NCI-H2196 treated with DMSO at 0.1 percent for 48 hours (cell line): ENCODE results near the gene RASEF.
"Not testable (repeated sequence)": the region's sequence is repeated elsewhere in the genome, so short reads cannot be mapped to it uniquely, and the experiment has no call there.

ENCODE experiments used
- DNase-seq: peaks from one replicate; lab custom pipeline; 2025; ENCODE audit not compliant: unreplicated experiment; lab: John Stamatoyannopoulos, UW

RASEF gene

DNA sequence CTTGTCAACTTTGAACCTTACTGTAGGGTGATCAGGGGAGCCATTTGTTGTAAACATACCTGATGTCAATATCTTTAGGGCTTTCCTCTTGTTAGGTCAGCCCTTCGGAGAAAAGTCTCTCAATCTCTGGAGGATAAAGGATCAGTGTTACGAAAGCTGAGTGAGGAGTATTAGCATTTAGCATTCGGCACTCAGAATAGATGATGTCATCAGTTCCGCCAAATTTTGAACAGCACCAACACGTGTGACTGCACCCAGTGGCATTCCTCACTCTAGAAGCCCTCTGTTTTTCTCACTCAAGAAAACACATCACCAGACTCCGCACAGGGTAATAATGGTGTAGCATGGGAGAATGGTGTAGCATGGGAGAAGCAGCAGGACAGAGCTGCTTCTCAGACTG lies 87.8 kb downstream of the RASEF start:
- no peak for DNase-seq

DNA sequence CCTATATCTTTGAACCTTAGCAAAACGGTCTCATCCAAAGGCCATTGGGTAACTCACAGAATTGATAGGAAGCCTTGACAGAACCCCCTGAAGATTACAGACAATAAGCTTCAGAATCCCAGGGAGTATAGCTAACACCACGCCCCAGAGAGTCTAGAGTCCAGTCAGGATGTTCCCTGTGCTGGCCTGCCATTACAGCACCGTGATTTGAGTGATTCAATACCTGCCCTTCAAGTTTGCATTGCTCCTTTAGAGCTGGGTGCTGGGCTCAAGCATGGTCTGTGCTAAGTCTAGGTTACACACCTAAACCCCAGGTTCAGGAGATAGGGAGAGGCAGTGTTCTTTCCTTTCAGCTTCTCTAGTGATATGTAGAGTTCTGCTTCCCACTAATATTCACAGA lies 90.5 kb downstream of the RASEF start:
- DNase-seq: no peak

DNA sequence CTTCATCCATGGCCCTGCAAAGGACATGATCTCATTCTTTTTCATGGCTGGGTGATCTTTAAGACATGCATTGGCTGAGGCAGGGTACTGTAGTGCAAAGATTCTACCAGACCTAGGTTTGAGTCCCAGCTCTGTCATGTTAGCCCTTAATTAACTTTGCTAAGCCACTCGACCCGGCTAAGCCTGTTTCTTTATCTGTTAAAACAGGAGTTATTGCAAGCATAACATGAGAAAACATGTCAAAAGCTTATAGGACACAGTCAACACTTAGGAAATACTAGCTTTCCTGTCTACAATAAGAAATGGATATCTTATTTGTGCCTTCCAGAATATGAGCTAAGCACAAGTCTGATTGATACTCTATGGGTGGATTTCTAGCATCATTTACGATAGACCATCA lies 92.6 kb downstream of the RASEF start:
- no peak for DNase-seq

DNA sequence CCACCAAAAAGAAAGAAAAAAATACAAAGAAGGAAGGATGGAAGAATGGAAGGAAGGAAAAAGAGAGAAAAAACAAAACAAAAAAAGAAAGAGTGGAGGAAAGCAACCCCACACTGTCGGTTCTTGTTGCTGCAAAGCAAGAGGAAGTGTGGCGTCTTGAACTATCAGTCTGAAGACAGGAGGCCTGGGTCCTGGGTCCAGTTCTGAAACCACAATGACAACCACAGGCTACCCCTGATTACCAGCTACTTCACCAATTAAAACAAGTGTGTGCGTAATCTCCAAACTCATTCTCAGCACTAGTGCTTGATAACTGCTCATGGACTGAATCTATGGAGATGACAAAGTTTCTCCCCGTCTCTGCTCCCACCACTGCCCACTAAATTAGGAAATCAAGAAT lies 93.7 kb downstream of the RASEF start:
- DNase-seq: no peak

DNA sequence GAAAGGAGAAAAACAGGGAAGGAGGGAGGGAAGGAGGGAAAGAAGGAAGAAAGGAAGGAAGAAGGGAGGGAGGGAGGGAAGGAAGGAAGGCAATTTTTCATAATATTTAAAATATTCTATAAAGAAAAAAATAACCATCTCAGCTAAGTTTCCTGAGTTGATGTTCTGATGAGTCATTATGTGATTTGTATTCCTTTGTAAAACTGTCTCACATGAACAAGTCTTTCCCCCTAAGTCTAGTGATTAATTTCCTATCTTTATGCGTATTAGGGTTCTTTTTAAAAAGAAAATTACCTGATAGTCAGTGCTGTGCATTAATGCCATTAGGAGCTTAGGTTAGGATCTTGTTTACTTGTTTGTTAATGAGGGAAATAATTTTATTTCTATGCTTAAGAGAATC lies 94.1 kb downstream of the RASEF start:
- no peak for DNase-seq

DNA sequence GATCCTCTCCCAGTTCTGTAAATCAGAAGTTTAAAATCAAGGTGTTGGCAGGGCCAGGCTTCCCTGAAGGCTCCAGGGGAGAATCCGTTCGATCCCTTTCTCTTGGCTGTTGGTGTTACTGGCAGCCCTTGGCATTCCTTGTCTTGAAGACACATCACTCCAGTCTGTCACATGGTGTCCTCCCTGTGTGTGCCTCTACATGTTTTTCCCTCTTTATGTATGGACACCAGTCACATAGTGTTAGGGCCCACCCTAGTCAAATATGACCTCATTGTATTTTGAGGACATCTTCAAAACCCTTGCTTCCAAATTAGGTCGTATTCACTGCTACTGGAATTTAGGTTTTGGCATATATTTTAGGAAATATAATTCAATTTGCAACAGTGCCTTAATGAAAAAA lies 94.6 kb downstream of the RASEF start:
- no peak for DNase-seq

DNA sequence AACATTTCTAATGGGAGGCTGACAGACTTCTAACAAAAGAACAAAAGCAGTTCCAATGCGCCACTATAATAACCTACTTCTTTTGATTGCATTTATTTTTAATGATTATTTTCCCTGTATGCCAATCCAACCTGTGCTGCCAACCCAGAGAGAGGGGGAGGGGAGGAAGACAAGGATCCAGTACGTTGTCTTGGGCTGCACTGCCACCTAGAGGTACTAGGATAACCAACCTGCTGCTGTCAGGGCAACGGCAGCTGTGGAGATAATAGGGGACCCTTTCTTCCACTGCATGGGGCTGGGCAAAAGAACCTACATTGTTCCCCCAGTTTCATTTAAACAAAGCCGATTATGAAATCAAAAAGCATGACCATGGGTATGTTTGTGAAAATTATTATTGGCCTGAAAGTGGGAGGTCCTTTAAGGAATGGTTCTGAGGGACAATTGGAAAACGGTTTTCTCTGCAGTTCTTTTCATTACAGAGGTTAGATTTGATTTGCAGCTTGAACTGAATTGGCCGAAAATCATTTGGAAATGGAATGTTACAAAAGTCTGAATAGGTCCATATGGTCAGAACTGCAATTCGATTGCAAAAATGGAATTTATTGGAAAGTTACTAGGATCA lies 101.3 kb downstream of the RASEF start:
- peak; percentile 77 for DNase-seq

DNA sequence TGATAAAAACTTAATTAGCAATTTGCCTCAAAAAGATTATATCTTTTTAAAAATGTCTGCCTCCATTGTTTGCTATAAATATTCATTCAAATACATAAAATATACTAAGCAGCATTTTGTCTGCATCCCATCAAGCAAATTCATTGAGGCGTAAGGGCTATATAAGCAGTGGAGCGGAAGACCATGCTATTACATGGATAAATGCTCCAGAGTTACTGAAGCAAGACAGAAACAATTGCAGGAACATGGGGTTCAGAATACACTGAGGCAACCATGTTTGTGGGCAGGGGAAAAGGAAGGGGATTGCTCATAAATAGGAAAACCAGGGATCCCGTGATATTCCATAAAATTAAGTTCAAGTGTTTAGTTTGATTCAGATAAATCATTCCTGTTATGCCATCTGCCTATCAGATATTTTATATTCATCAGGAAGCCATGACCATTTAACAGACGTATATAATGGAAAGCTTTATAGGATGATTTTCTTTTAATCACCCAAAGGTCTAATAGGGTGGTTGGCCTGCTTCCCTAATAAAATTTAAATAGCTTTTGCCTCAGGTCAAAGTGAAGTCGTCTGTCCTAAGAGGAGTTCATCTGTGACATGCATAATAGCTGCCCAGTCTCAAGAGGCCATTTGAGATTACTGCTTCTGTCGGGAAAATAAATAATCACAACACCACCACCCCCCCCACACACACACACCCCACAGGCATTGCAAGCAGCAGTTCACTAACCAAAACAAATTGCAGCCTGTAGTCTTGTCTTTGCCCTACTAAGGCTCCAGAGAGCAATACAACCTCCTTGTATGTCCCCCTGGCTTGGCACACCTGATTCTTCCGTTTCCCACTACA lies 105.2 kb downstream of the RASEF start:
- DNase-seq: no peak

DNA sequence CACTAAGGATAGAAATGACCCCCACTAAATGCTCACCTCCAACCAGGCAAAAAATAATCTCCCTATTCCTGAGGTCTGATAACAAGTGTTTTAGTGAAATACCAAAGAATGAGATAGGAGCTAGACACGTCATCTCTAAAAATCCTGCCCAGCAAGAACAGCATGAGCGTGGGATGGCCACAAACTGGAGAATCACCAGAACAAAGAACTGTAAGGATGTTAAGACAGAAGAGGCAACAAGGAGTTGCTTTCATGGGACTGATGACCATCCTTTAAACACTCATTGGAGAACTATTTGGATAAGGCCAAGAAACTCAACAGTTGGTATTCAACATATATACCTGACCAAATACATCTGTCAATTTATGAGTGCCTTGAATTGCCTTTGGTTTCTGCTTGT lies 113.7 kb downstream of the RASEF start:
- DNase-seq: no peak

DNA sequence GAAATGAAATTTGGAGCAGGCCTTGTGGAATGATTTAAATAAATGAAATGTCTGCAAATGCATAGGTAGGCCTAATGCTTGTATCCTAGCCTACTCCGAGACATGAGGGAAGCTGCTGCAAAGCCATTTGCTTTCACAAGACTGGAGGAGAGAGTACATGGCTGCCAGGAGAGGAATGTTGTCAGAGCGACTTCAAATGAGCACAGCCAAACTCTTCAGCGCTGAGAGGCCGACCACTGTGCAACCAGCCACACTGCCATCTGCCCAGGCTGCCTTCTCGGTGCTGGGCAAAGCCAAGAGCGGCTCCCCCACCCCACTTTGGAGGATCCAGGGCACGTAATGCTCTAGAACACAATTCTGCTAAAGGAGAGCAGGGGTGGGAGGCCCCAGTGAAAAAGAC lies 122.6 kb downstream of the RASEF start:
- DNase-seq: no peak

DNA sequence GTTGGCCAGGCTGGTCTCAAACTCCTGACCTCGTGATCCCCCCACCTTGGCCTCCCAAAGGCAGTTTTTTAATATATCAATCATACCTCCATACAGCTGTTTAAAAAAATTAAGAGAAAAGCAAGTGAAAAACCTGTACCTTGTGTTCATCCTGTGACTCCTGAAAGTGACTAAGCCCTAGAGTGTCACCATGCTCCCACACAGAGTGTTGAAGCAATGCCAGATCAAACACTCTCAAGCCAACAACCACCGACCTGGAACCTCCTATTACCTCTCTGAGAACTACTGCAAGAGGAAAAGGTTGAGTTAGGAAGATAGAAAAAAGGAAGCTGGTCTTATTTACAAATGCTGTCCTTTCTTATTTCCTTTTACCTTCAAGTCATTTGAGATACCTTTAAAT lies 123.5 kb downstream of the RASEF start:
- peak; percentile 20 for DNase-seq

DNA sequence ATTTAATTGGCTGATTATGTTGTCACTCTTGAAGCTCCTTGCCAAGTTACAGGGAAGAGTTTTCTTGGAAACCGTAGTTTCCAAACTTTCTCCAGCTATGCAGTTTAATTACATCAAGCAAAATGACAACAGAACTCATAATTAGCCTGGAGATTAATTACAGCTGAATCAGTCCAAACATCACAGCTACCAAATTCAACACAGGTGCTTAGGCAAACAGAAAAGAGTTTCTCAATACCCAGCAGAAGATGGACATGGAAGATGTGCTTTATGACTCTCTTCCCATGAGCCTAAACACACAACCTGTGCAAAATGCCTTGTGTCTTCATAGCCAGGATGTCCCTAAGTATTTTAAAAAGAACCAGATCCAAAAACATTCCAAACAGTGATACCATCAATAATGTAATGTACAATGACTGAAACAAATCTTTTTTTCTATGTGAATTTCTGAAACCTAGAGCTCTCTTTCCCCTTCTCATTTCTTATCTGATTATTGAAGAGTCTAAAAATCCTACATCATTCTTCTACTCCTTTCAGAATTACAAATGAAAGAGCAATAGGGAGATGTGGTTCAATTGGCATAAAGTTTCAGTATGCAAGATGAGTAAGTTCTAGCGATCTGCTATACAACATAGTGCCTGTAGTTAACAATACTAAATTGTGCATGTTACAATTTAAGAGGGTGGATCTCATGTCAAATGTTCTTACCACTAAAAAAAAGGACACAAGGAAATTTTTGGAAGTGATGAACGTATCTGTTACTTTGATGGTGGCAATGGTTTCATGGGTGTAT lies 124.3 kb downstream of the RASEF start:
- no peak for DNase-seq

DNA sequence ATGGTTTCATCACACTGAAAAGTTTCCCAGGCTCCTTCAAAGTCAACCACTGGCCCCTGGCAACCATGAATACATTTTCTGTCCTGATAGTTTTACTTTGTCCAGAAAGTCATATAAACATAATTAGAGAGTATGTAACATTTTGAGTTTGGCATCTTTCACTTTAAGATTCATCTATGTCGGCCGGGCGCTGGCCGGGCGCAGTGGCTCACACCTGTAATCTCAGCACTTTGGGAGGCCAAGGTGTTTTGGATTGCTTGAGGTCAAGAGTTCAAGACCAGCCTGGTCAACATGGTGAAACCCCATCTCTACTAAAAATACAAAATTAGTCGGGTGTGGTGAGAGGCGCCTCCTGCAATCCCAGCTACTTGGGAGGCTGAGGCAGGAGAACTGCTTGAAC lies 126.4 kb downstream of the RASEF start:
- not testable (repeated sequence) for DNase-seq

DNA sequence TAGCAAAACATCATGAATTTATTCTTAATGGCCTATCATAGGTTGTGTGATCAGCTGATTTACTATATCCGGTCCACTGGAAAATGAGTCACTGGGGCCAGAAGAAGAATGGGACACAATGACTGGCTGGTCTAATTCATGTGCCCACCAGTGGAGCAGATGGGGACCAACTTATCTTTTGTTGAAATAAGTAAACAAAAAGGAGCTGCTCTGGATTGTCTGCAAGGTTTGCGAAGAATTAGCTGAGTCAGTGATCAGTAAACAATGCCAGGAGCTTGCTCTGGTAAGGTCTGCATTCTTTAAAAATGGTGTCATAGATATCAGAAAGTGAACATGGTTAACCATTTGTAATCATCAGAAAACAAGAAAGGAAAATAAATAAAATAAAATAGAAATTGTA lies 128.0 kb downstream of the RASEF start:
- DNase-seq: peak; percentile 40

DNA sequence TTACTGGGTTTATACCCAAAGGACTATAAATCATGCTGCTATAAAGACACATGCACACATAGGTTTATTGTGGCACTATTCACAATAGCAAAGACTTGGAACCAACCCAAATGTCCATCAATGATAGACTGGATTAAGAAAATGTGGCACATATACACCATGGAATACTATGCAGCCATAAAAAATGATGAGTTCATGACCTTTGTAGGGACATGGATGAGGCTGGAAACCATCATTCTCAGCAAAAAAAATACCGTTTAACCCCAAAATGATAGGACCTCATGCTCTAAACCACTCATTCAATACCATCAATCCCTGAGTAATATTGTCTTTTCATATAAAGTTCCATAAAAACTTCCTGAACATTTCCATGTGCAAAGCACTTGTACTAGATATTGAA lies 128.9 kb downstream of the RASEF start:
- DNase-seq: not testable (repeated sequence)

DNA sequence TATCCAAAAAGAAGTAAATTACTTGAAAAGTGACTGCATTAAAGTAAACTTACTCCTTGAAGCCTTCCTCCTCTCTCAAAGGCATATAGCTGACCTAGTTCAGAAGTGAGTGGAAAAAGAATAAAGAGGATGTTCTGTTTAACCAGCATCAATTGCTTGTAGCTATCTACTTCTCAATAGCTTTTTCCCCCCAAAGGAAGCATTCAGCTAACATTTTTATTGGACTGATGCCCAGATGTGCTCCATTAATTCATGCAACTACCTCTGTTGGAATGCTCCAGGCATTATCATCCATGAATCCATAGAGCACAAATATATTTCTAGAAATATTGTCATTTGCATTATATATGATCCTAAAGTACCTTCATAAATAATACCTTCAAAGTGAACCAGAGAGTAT lies 132.8 kb downstream of the RASEF start:
- DNase-seq: no peak
